Stimulated activated CD4-positive, alpha-beta T cell treated with anti-CD3 and anti-CD28 coated beads, Interleukin-12 subunit alpha, Interleukin-12 subunit beta, amount 100 ng/mL, for 24 hours (primary cell): ENCODE data around the gene CDHR3.
A peak's percentile ranks its signal among the peaks of the same experiment; 100 is the strongest.
"Not testable (repeated sequence)": the region's sequence is repeated elsewhere in the genome, so short reads cannot be mapped to it uniquely, and the experiment has no call there.

ENCODE experiments used
- DNase-seq, 2 experiments: peaks; one replicate each; pipeline ENCODE4 v3.0.0-alpha.2; 2020; ENCODE audit warnings: low read depth in 2 of 2

CDHR3 gene

GRCh38 chr7:105996860-105997737, 34.0 kb downstream of the CDHR3 start:
- DNase-seq = no peak

GRCh38 chr7:105999256-105999655, 36.2 kb downstream of the CDHR3 start:
- DNase-seq = no peak

GRCh38 chr7:106001196-106001595, 38.1 kb downstream of the CDHR3 start:
- DNase-seq = no peak

- no peak for DNase-seq
Observed at GRCh38 chr7:106001886-106002285, 38.8 kb downstream of the CDHR3 start.

- no peak for DNase-seq
Observed at GRCh38 chr7:106003525-106004064, 40.5 kb downstream of the CDHR3 start.

- no peak for DNase-seq
Observed at GRCh38 chr7:106006906-106007305, 43.8 kb downstream of the CDHR3 start.

GRCh38 chr7:106007796-106008195, 44.7 kb downstream of the CDHR3 start:
- DNase-seq = not testable (repeated sequence)

GRCh38 chr7:106009503-106010226, 46.6 kb downstream of the CDHR3 start:
- DNase-seq = peak; percentile 72 to 75

GRCh38 chr7:106010331-106010730, 47.3 kb downstream of the CDHR3 start:
- DNase-seq = no peak

GRCh38 chr7:106010866-106011265, 47.8 kb downstream of the CDHR3 start:
- no peak for DNase-seq

- no peak for DNase-seq
Observed at GRCh38 chr7:106012184-106012583, 49.1 kb downstream of the CDHR3 start.

- DNase-seq = no peak
Observed at GRCh38 chr7:106012935-106013439, 49.9 kb downstream of the CDHR3 start.

- no peak for DNase-seq
Observed at GRCh38 chr7:106015381-106016218, 52.5 kb downstream of the CDHR3 start.

- no peak for DNase-seq
Observed at GRCh38 chr7:106016331-106016730, 53.3 kb downstream of the CDHR3 start.

- DNase-seq = no peak
Observed at GRCh38 chr7:106017657-106018056, 54.6 kb downstream of the CDHR3 start.

GRCh38 chr7:106018566-106019469, 55.8 kb downstream of the CDHR3 start:
- DNase-seq = no peak

- no peak for DNase-seq
Observed at GRCh38 chr7:106019470-106019820, 56.4 kb downstream of the CDHR3 start.

GRCh38 chr7:106021151-106022067, 58.3 kb downstream of the CDHR3 start:
- DNase-seq = no peak

- DNase-seq = peak; percentile 28 to 60
Observed at GRCh38 chr7:106022193-106022821, 59.2 kb downstream of the CDHR3 start.
